ENCODE data around the gene ABHD12B.

The ABHD12B gene, protein sequence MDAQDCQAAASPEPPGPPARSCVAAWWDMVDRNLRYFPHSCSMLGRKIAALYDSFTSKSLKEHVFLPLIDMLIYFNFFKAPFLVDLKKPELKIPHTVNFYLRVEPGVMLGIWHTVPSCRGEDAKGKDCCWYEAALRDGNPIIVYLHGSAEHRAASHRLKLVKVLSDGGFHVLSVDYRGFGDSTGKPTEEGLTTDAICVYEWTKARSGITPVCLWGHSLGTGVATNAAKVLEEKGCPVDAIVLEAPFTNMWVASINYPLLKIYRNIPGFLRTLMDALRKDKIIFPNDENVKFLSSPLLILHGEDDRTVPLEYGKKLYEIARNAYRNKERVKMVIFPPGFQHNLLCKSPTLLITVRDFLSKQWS
- long read RNA-seq, partial matches to known transcripts = 0 of 1 reads
- long read RNA-seq, other reads (novel, unspliced or antisense) = 1 of 1 reads

DNA sequence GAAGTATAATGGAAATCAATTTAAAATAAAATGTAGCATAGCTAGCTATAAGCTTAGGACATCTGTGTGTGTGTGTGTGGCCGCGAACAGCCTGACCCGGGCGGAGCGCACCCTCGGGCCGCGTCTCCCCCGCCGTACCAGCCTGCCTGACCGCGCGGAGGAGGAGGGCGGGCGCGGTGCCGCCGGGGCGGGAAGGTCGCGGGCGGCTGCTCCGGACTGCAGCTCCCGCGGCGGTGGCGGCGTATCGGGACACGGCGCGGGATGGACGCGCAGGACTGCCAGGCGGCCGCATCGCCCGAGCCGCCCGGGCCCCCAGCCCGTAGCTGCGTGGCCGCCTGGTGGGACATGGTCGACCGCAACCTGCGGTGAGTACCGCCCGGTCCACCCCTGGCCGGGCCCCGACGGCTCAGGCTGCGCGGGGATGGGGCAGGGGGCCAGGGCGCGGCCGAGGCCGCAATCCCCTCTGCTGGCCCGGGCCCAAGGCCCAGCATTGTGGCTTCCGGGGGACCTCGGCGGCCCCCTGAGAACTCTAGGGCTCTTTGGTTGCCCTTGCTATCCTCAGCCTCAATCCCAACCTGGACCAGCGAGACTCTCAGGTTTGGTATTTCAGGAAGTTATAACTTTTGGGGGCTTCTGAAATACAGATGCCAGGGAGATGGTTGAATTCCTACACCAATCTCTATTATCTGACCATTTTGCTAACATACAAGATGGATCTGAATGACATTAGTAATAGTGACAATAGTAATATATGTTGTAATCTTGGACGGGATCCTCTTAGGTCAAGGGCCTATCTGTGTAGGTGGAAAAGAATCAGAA, at the start of gene ABHD12B:
TSS of gene ABHD12B (plus strand) at position 140 of the 819 bp plus-strand sequence. CDS start at position 262, 122 bp downstream.
- no peaks in the 10 kb centered on the region for H3K27me3 ChIP-seq (ENCODE audit: insufficient read depth, poor library complexity, severe bottlenecking)
- H3K4me3 ChIP-seq (replicated peaks; ENCODE audit: insufficient read depth, low read length) = no peak within 1 kb of the TSS
- no peak within 1 kb of the TSS for H3K27ac ChIP-seq (replicated peaks)
- TF ChIP-seq SPI1 (IDR thresholded peaks at IDR 0.05; ENCODE audit: borderline replicate concordance, low read depth) (no peak), POLR2AphosphoS5 (IDR thresholded peaks at IDR 0.05; ENCODE audit: low read depth) (no peak), GABPA (IDR thresholded peaks at IDR 0.05; ENCODE audit: low read depth) (no peak)
- TF ChIP-seq, protein P1, sequence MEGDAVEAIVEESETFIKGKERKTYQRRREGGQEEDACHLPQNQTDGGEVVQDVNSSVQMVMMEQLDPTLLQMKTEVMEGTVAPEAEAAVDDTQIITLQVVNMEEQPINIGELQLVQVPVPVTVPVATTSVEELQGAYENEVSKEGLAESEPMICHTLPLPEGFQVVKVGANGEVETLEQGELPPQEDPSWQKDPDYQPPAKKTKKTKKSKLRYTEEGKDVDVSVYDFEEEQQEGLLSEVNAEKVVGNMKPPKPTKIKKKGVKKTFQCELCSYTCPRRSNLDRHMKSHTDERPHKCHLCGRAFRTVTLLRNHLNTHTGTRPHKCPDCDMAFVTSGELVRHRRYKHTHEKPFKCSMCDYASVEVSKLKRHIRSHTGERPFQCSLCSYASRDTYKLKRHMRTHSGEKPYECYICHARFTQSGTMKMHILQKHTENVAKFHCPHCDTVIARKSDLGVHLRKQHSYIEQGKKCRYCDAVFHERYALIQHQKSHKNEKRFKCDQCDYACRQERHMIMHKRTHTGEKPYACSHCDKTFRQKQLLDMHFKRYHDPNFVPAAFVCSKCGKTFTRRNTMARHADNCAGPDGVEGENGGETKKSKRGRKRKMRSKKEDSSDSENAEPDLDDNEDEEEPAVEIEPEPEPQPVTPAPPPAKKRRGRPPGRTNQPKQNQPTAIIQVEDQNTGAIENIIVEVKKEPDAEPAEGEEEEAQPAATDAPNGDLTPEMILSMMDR (IDR thresholded peaks at IDR 0.05; ENCODE audit: insufficient read depth, low read length) = no peak
- TF ChIP-seq, protein P2, sequence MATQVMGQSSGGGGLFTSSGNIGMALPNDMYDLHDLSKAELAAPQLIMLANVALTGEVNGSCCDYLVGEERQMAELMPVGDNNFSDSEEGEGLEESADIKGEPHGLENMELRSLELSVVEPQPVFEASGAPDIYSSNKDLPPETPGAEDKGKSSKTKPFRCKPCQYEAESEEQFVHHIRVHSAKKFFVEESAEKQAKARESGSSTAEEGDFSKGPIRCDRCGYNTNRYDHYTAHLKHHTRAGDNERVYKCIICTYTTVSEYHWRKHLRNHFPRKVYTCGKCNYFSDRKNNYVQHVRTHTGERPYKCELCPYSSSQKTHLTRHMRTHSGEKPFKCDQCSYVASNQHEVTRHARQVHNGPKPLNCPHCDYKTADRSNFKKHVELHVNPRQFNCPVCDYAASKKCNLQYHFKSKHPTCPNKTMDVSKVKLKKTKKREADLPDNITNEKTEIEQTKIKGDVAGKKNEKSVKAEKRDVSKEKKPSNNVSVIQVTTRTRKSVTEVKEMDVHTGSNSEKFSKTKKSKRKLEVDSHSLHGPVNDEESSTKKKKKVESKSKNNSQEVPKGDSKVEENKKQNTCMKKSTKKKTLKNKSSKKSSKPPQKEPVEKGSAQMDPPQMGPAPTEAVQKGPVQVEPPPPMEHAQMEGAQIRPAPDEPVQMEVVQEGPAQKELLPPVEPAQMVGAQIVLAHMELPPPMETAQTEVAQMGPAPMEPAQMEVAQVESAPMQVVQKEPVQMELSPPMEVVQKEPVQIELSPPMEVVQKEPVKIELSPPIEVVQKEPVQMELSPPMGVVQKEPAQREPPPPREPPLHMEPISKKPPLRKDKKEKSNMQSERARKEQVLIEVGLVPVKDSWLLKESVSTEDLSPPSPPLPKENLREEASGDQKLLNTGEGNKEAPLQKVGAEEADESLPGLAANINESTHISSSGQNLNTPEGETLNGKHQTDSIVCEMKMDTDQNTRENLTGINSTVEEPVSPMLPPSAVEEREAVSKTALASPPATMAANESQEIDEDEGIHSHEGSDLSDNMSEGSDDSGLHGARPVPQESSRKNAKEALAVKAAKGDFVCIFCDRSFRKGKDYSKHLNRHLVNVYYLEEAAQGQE (IDR thresholded peaks at IDR 0.05; ENCODE audit: insufficient replicate concordance, low read depth) = no peak
- DNase-seq (ENCODE audit: low read depth in 1 of 2, low spot score in 1 of 2) = no peak

DNA sequence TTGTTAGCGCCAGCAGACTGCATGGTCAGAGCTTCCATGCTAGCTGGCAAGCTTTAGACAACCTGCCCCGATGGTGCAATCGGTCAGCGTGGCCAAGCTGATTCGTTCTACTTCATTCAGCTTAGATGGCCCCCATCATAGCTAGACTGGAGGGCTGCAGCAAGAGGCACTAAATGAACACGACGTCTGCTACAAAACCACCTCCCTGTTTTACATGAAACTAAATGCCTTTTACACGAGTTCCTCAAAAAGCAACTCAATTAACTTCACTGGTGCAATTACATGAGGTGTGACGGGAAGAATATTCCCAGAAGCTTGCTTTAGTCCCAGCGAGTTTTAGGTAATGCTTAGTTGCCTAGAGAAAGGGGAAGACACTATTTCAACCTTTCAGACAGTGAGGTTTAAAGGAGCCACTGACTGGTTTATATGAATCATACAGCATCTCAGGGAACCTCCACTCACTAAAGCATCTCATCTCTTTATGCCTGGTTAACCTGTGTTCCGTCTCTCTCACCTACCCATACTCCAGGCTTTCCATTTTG, 49.3 kb upstream of the ABHD12B start:
- TF ChIP-seq, protein P2 (IDR thresholded peaks at IDR 0.05; ENCODE audit: insufficient replicate concordance, low read depth) = no peak
- peak; percentile 60 for TF ChIP-seq SPI1 (IDR thresholded peaks at IDR 0.05; ENCODE audit: borderline replicate concordance, low read depth)
- TF ChIP-seq, protein P1 (IDR thresholded peaks at IDR 0.05; ENCODE audit: insufficient read depth, low read length) = no peak
- Histone ChIP-seq H3K27me3 (ENCODE audit: insufficient read depth, poor library complexity, severe bottlenecking) (no peaks in the 10 kb centered on the region), H3K27ac (replicated peaks) (peak overlapping the region; percentile 67), H3K4me3 (replicated peaks; ENCODE audit: insufficient read depth, low read length) (no peak overlapping the region)
- DNase-seq (ENCODE audit: low read depth in 1 of 2, low spot score in 1 of 2) = peak in 1 of 2 experiments; percentile 61

DNA sequence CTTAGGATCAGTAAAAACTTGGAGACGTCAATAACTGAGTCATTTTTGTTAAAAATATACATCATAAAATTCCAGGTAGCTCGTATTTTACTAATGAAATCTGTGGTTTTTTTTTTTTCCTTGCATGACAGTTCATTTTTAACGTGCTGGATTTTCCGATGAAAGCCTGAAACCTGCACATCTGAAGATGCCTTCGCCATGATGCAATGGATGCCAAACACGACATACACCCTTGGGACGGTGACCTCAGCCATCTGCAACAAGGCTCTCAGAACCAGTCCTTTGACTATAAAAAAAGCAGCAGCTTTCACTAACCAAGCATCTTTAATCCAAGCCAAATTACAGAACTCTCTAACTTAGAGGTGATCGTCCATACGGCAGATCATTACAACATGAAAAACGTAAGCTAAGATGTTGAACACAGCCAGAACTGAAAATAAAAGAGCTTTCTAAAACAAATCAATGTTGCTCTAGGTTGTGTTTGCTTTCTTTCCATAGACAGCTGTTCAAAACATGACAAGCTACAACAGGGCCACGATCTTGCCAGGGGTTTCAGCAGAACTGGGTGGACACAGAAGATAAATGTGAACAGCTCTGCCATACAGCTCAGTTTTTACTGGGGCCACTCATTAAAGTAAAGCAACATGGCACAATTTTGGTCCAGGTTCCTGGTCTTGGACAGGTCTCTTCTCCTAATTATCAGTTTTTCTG, 48.6 kb upstream of the ABHD12B start:
- DNase-seq (ENCODE audit: low read depth in 1 of 2, low spot score in 1 of 2) = no peak
- H3K27me3 ChIP-seq (ENCODE audit: insufficient read depth, poor library complexity, severe bottlenecking) = no peaks in the 10 kb centered on the region

More for the DNA sequence above, 48.6 kb upstream of the ABHD12B start:
- TF ChIP-seq, protein P2 (IDR thresholded peaks at IDR 0.05; ENCODE audit: insufficient replicate concordance, low read depth) = no peak
- TF ChIP-seq POLR2AphosphoS5 (IDR thresholded peaks at IDR 0.05; ENCODE audit: low read depth) (no peak), GABPA (IDR thresholded peaks at IDR 0.05; ENCODE audit: low read depth) (no peak), SPI1 (IDR thresholded peaks at IDR 0.05; ENCODE audit: borderline replicate concordance, low read depth) (no peak)
- TF ChIP-seq, protein P1 (IDR thresholded peaks at IDR 0.05; ENCODE audit: insufficient read depth, low read length) = no peak
- Histone ChIP-seq H3K4me3 (replicated peaks; ENCODE audit: insufficient read depth, low read length) (no peak overlapping the region), H3K27ac (replicated peaks) (peak overlapping the region; percentile 67)

All from HL-60 (cell line).